ENCODE measurements around the gene HAUS1.
"Not testable (repeated sequence)": the region's sequence is repeated elsewhere in the genome, so short reads cannot be mapped to it uniquely, and the experiment has no call there.

Gene HAUS1

GRCh38 chr18:46095532-46095931 is 8.7 kb upstream of the HAUS1 start:
- DNase-seq, result no peak

GRCh38 chr18:46096651-46097300 is 7.4 kb upstream of the HAUS1 start:
- DNase-seq, result peak in 1 of 2 donors; percentile 53

- no peak for DNase-seq
Measured at GRCh38 chr18:46097431-46097800, 6.8 kb upstream of the HAUS1 start.

GRCh38 chr18:46097801-46098615 is 6.2 kb upstream of the HAUS1 start, which contains the start of gene ATP5F1A:
Gene ATP5F1A, minus strand, starts transcription at chr18:46098296. Its CDS starts 65 bp downstream, at chr18:46098231.
- peak; percentile 87 to 91 for DNase-seq

GRCh38 chr18:46098616-46098933 is 5.6 kb upstream of the HAUS1 start:
- DNase-seq, result no peak

- DNase-seq, result no peak
Measured at GRCh38 chr18:46099463-46099862, 4.7 kb upstream of the HAUS1 start.

GRCh38 chr18:46109386-46109785 is 5.2 kb downstream of the HAUS1 start:
- DNase-seq, result no peak

- no peak for DNase-seq
Measured at GRCh38 chr18:46110406-46110805, 6.2 kb downstream of the HAUS1 start.

- DNase-seq, result no peak
Measured at GRCh38 chr18:46113751-46114150, 9.6 kb downstream of the HAUS1 start.

GRCh38 chr18:46126625-46127024 is 22.4 kb downstream of the HAUS1 start:
- DNase-seq, result not testable (repeated sequence)

- DNase-seq, result no peak
Measured at GRCh38 chr18:46130061-46130460, 25.9 kb downstream of the HAUS1 start.

GRCh38 chr18:46130549-46130948 is 26.4 kb downstream of the HAUS1 start:
- not testable (repeated sequence) for DNase-seq

- no peak for DNase-seq
Measured at GRCh38 chr18:46133534-46133933, 29.3 kb downstream of the HAUS1 start.

- DNase-seq, result no peak
Measured at GRCh38 chr18:46134920-46135675, 30.9 kb downstream of the HAUS1 start.

GRCh38 chr18:46140173-46140572 is 36.0 kb downstream of the HAUS1 start:
- no peak for DNase-seq

- DNase-seq, result peak; percentile 30 to 53
Measured at GRCh38 chr18:46141199-46141598, 37.0 kb downstream of the HAUS1 start.

- peak; percentile 53 to 67 for DNase-seq
Measured at GRCh38 chr18:46148810-46149209, 44.6 kb downstream of the HAUS1 start.

- DNase-seq, result no peak
Measured at GRCh38 chr18:46152436-46152807, 48.2 kb downstream of the HAUS1 start.

- DNase-seq, result no peak
Measured at GRCh38 chr18:46152808-46153617, 48.8 kb downstream of the HAUS1 start.

- DNase-seq, result no peak
Measured at GRCh38 chr18:46155641-46156051, 51.5 kb downstream of the HAUS1 start.

- DNase-seq, result no peak
Measured at GRCh38 chr18:46156124-46156745, 52.0 kb downstream of the HAUS1 start.

GRCh38 chr18:46156843-46157242 is 52.7 kb downstream of the HAUS1 start:
- no peak for DNase-seq

Measured in inflammatory macrophage (primary cell).